Measurements from ENCODE around the gene VPS37D. TPM values are rescaled to one million over a fixed set of nuclear protein-coding genes. Genes with fewer than 3 reads are reported as not detected.

Gene VPS37D
- polyA plus RNA-seq, 3 donors, result not detected

DNA sequence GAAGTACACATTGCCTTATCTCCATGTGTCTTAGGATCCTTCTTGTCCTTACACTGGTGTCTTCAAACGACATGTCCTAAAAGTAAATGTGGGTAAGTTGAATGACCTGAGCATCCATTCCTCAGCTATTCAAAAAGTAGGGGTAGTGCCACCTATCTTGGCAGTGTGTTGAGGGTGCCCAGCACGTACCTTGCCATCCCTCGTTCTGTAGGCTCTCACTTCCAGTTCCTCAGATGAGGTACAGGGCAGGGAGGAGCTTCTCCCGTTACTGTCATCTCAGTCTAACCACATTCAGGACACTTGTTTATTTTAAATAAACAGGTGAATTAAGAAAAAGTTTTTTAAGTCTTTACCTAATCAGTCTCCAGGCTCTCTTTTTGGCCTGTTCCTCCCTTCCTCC, 28.7 kb downstream of the VPS37D start:
- Mint-ChIP-seq H3K27ac (peak overlapping the region in 1 of 7 donors; percentile 15), H3K4me1 (no peaks in the 10 kb centered on the region), H3K27me3 (ENCODE audit: low read depth in 3 of 3) (peaks cover under 1 to 7% (median 7%) of the 10 kb centered on the region in 3 donors), H3K9me3 (no peaks in the 10 kb centered on the region), H3K36me3 (peaks cover 79 to 80% of the 10 kb centered on the region in 2 donors), H3K4me3 (no peak overlapping the region)
- no peak for TF ChIP-seq CTCF (IDR thresholded peaks at IDR 0.05)
- H3K4me3 ChIP-seq (replicated peaks in 1 of 3; ENCODE audit: low read depth in 2 of 3, low read length in 3 of 3), result no peak overlapping the region
- no peak for DNase-seq
- peaks cover 70 to 82% of the 10 kb centered on the region in 2 donors for H3K36me3 ChIP-seq (replicated peaks in 1 of 2; ENCODE audit: control insufficient read depth in 1 of 2, insufficient read depth in 2 of 2, low read length in 2 of 2)
- intact Hi-C loops (cut with micrococcal nuclease), result no loop called here
- H3K27me3 ChIP-seq (ENCODE audit: control insufficient read depth in 2 of 2, insufficient read depth in 2 of 2, low read length in 2 of 2), result no peaks in the 10 kb centered on the region
- no peak overlapping the region for H3K4me2 ChIP-seq (replicated peaks; ENCODE audit: extremely low read depth, low read length, poor library complexity, severe bottlenecking)
- H3K9me3 ChIP-seq (replicated peaks in 1 of 2; ENCODE audit: control insufficient read depth in 1 of 2, insufficient read depth in 1 of 2, low read length in 2 of 2), result no peaks in the 10 kb centered on the region
- H3K4me1 ChIP-seq (ENCODE audit: control insufficient read depth in 1 of 2, insufficient read depth in 2 of 2, low read length in 2 of 2), result no peaks in the 10 kb centered on the region
- H3K27ac ChIP-seq (ENCODE audit: low read depth in 1 of 2, low read length in 2 of 2), result no peak overlapping the region
- no peak overlapping the region for H3K9ac ChIP-seq (ENCODE audit: insufficient read depth, low read length, poor library complexity, severe bottlenecking)
- peaks cover 6% of the 10 kb centered on the region for H4K20me1 ChIP-seq (ENCODE audit: insufficient read depth, low read length)
- no peak overlapping the region for H2AFZ ChIP-seq (ENCODE audit: insufficient read depth, low read depth, low read length, poor library complexity, severe bottlenecking)
- WGBS (ENCODE audit: insufficient coverage), result no CpG with 5 or more reads among the region's 4 CpGs
- no peaks in the 10 kb centered on the region for H3K79me2 ChIP-seq (ENCODE audit: insufficient read depth, low read length)

DNA sequence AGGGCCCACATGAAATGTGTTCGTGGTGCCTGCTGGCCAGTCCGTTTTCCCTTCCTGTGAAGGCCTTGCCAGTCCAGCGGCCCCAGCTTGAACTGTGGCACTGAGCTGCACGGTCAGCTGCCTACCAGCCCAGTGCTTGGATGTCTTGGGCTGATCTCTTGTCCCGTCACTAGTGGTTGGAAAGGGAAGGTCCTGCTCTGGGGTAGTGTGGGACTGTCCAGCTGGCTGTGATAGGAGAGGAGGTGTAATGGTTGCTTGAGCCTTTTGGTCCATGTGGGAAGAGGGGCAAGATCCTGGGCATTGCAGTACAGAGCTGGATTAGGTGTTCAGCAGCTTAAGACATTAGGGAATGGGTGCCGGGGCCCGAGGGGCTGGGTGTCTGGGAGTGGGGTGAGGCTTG, 30.8 kb downstream of the VPS37D start:
- H3K27ac Mint-ChIP-seq, result peak overlapping the region in 2 of 7 donors; percentile 57 to 89
- no peak overlapping the region for H3K27ac ChIP-seq (ENCODE audit: low read depth in 1 of 2, low read length in 2 of 2)
- H2AFZ ChIP-seq (ENCODE audit: insufficient read depth, low read depth, low read length, poor library complexity, severe bottlenecking), result no peak overlapping the region
- no peaks in the 10 kb centered on the region for H3K9me3 ChIP-seq (replicated peaks in 1 of 2; ENCODE audit: control insufficient read depth in 1 of 2, insufficient read depth in 1 of 2, low read length in 2 of 2)
- intact Hi-C loops (cut with micrococcal nuclease), result no loop called here
- H3K27me3 Mint-ChIP-seq (ENCODE audit: low read depth in 3 of 3), result peaks cover 17 to 27% (median 27%) of the 10 kb centered on the region in 3 donors
- peaks cover 51 to 62% of the 10 kb centered on the region in 2 donors for H3K36me3 ChIP-seq (replicated peaks in 1 of 2; ENCODE audit: control insufficient read depth in 1 of 2, insufficient read depth in 2 of 2, low read length in 2 of 2)
- no peak for TF ChIP-seq CTCF (IDR thresholded peaks at IDR 0.05)
- H3K4me2 ChIP-seq (replicated peaks; ENCODE audit: extremely low read depth, low read length, poor library complexity, severe bottlenecking), result no peak overlapping the region
- H3K9me3 Mint-ChIP-seq, result peaks cover 0 to 7% (median 3%) of the 10 kb centered on the region in 7 donors
- H3K4me1 ChIP-seq (ENCODE audit: control insufficient read depth in 1 of 2, insufficient read depth in 2 of 2, low read length in 2 of 2), result peaks cover 0 to under 1% of the 10 kb centered on the region in 2 donors
- peaks cover 61 to 66% of the 10 kb centered on the region in 2 donors for H3K36me3 Mint-ChIP-seq
- no peak overlapping the region for H3K4me3 Mint-ChIP-seq
- H3K4me1 Mint-ChIP-seq, result peaks cover 8% of the 10 kb centered on the region
- H3K27me3 ChIP-seq (ENCODE audit: control insufficient read depth in 2 of 2, insufficient read depth in 2 of 2, low read length in 2 of 2), result peaks cover 5 to 20% of the 10 kb centered on the region in 2 donors
- H4K20me1 ChIP-seq (ENCODE audit: insufficient read depth, low read length), result no peaks in the 10 kb centered on the region
- H3K79me2 ChIP-seq (ENCODE audit: insufficient read depth, low read length), result no peaks in the 10 kb centered on the region
- H3K4me3 ChIP-seq (replicated peaks in 1 of 3; ENCODE audit: low read depth in 2 of 3, low read length in 3 of 3), result no peak overlapping the region
- WGBS (ENCODE audit: insufficient coverage), result 100% methylated on average over 5 of the region's 7 CpGs
- DNase-seq, result no peak
- no peak overlapping the region for H3K9ac ChIP-seq (ENCODE audit: insufficient read depth, low read length, poor library complexity, severe bottlenecking)

Data from CD14-positive monocyte (primary cell).